Measurements from ENCODE around the gene CCIN. TPM values are rescaled to one million over a fixed set of nuclear protein-coding genes. Genes with fewer than 3 reads are reported as not detected.

Gene CCIN
- total RNA-seq, result 0.81 and 0.97 TPM in 2 replicates

DNA sequence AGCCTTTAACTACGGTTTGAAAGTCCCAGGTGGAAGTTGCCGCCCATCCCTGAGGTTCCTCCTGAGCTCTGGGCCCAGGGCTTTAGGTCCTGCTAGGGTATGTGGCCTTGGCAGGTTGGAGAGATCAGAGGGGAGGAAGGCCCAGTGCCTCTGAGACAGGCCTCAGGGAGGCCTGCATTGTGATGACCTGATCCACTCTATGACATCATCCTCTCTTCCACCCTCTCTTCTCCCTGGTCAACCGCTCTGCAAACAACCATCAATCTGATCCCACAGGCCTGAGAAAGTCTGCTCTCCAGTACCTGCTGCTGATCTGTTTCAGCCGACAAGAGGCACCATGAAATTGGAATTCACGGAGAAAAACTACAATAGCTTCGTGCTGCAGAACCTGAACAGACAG, at the start of gene CCIN:
Gene CCIN, plus strand, starts transcription at position 223 of the 400 bp plus-strand sequence. Its CDS starts 115 bp downstream, at position 338.

DNA sequence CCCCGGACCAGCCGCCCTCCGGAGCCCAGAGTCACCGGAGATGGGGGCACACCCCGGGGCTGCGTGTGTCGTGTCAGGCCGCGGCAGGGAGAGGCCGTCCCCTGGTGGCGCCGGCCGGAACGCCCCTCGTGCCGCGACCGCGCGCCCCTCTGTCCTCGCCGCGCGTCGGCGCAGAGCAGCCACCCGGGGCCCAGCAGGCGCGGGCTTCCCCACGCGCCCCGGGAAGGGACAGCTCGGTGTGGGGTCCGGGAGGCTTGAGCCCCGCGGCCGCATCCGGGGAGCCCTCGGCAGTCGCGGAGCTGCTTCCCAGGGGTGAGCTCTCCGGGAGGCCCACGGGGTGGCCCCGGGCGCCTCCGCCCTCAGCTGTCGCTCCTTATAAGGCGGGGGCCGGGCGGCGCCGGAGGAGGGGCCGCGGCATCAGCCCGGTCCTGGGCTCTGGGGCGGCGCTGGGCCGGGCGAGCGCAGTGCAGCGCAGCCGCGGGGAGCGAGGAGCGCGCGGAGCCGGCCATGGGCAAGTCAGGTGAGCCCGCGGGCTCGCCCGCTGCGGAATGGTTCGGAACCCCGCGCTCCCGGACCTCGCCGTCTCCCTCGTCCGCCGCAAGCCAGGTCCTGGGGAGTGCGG, 32.8 kb upstream of the CCIN start, which contains the start of gene GLIPR2:
Gene GLIPR2, plus strand, starts transcription at position 462 of the 622 bp plus-strand sequence. Its CDS starts 46 bp downstream, at position 508.

DNA sequence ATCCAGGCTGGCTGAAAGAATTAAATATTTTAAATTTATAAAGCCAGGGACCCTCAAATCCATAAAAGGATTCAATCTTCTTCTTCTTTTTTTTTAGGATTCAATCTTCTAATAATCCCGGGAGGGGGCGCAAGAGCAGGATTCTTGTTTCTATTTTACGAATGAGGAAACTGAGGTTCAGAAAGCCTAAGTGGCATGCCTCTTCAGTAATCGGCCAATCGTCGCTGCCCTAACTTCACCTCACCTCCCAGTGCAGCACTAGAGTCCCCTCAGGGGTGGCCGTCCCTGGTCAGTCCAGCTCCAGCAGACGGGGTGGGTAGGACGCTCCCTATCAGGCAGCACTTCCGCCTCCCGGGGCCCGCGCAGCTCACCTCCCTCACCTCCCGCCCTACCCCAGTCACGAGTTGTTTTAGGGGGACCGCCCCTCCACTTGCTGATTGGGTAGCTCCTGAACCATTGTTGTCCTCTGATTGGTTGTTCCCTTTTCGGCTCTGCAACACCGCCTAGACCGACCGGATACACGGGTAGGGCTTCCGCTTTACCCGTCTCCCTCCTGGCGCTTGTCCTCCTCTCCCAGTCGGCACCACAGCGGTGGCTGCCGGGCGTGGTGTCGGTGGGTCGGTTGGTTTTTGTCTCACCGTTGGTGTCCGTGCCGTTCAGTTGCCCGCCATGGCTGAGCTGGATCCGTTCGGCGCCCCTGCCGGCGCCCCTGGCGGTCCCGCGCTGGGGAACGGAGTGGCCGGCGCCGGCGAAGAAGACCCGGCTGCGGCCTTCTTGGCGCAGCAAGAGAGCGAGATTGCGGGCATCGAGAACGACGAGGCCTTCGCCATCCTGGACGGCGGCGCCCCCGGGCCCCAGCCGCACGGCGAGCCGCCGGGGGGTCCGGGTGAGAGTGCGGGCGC, 21.5 kb downstream of the CCIN start, which contains the start of gene CLTA:
Gene CLTA, plus strand, starts transcription at position 534 of the 902 bp plus-strand sequence. Its CDS starts 136 bp downstream, at position 670.

Other genes starting within 250 kb of the CCIN start
- 0.32 TPM in 1 of 2 replicates, not detected in the other for gene OR2S2, start 211.2 kb upstream of the CCIN start, total RNA-seq
- 142 and 147 TPM in 2 replicates for gene RECK, start 132.5 kb upstream of the CCIN start, total RNA-seq
- gene GLIPR2, start 32.7 kb upstream of the CCIN start, total RNA-seq, result 19.1 and 30.0 TPM in 2 replicates
- gene CLTA, start 21.5 kb downstream of the CCIN start, total RNA-seq, result 131 and 163 TPM in 2 replicates
- 32.7 and 37.5 TPM in 2 replicates for gene GNE, start 89.1 kb downstream of the CCIN start, total RNA-seq
- gene RNF38, start 230.9 kb downstream of the CCIN start, total RNA-seq, result 14.0 and 15.3 TPM in 2 replicates